Testis (tissue), 3 donors: ENCODE data around the gene CLEC10A. TPM values are rescaled to one million over a fixed set of nuclear protein-coding genes. Genes with fewer than 3 reads are reported as not detected.
"Not testable (repeated sequence)": the region's sequence is repeated elsewhere in the genome, so short reads cannot be mapped to it uniquely, and the experiment has no call there.

Experiments used
- DNase-seq: peaks from one replicate; pipeline ENCODE4 v3.0.0-alpha.2; 2019
- H3K27ac ChIP-seq, 2 donors: fragments of 200-600 bp; sonication (generic); one replicate each; pipeline ENCODE4 v1.5.1; 2019
- H3K27me3 ChIP-seq: fragments of 200-600 bp; sonication (generic); one replicate; pipeline ENCODE4 v1.5.1; 2019
- H3K36me3 ChIP-seq: fragments of 200-600 bp; sonication (generic); one replicate; pipeline ENCODE4 v1.5.1; 2017; ENCODE audit warnings: low read depth; ENCODE audit errors: missing control alignments
- H3K4me1 ChIP-seq: fragments of 200-600 bp; sonication (generic); one replicate; pipeline ENCODE4 v1.5.1; 2019
- H3K4me3 ChIP-seq, 2 donors: fragments of 200-600 bp; sonication (generic); one replicate each; pipeline ENCODE4 v1.5.1; 2017 to 2019
- H3K9me3 ChIP-seq: fragments of 200-600 bp; sonication (generic); one replicate; pipeline ENCODE4 v1.5.1; 2017
- CTCF ChIP-seq, 3 experiments: fragments of 450-650 bp in 2 of 3; fragments of 200-600 bp in 1 of 3; sonication (generic) in 1 of 3; IDR thresholded peaks; one replicate each; pipeline ENCODE4 v1.5.1; 2016 to 2019; ENCODE audit warnings: antibody characterized with exemption in 3 of 3, mild to moderate bottlenecking in 2 of 3, moderate library complexity in 1 of 3
- POLR2A ChIP-seq: fragments of 450-650 bp; IDR thresholded peaks from one replicate; pipeline ENCODE4 v1.6.1; 2017; ENCODE audit warnings: antibody characterized with exemption, mild to moderate bottlenecking, moderate library complexity
- WGBS, 2 donors: methylation state at CpG; one replicate each; pipeline ENCODE4 v1.1.5; 2018; 5-methylcytosine and 5-hydroxymethylcytosine counted together
- intact Hi-C: fragments of 100-400 bp; cut with DNase I; formaldehyde crosslinking; loops from one replicate; pipeline ENCODE4 v1.15.1; 2023; ENCODE audit warnings: low total_unique reads
- polyA plus RNA-seq: library from polyadenylated mRNA; stranded (reverse); fragments of 350-450 nt; fragmentation: Illumina TruSeq; extraction: RNeasy Lipid Tissue Mini Kit (QIAGEN cat#74804); gene quantifications from one replicate; pipeline ENCODE4 v1.2.3, GENCODE V29; 2014; ENCODE audit warnings: low read depth, low replicate concordance; ENCODE audit not compliant: insufficient read depth
- total RNA-seq, 2 donors: library from RNA; depleted of rRNA; stranded (reverse); fragments of >200 nt; gene quantifications; one replicate each; pipeline ENCODE4 v1.2.3, GENCODE V29; 2016

CLEC10A gene
- total and polyA plus RNA-seq, 3 donors from 2014 or later, result 3.5 to 11.7 (median 3.8) TPM

GRCh38 chr17:7094652-7095019 is 14.6 kb upstream of the CLEC10A start:
- intact Hi-C loops, result no loop called here
- H3K27ac ChIP-seq, result no peak overlapping the region
- TF ChIP-seq CTCF (IDR thresholded peaks at IDR 0.05) (no peak), POLR2A (no peak)
- peaks cover 6% of the 10 kb centered on the region for H3K4me1 ChIP-seq
- WGBS, 2 donors, result 81 to 87% methylated on average over 6 to 10 of the region's 10 CpGs
- no peaks in the 10 kb centered on the region for H3K9me3 ChIP-seq
- H3K36me3 ChIP-seq, result no peaks in the 10 kb centered on the region
- no peak for DNase-seq
- no peaks in the 10 kb centered on the region for H3K27me3 ChIP-seq
- H3K4me3 ChIP-seq, result no peak overlapping the region

GRCh38 chr17:7091311-7092005 is 11.4 kb upstream of the CLEC10A start:
- Histone ChIP-seq H3K4me3 (peak overlapping the region; percentile 15 to 26), H3K27ac (peak overlapping the region; percentile 39 to 52)
- H3K36me3 ChIP-seq, H3K4me1 ChIP-seq, H3K27me3 ChIP-seq, H3K9me3 ChIP-seq, intact Hi-C loops: not testable (repeated sequence)
- 28 to 31% methylated on average over 23 to 28 of the region's 28 CpGs for WGBS, 2 donors
- peak; percentile 69 for DNase-seq

GRCh38 chr17:7089570-7089969 is 9.5 kb upstream of the CLEC10A start:
- H3K4me3 ChIP-seq, H3K4me1 ChIP-seq, H3K27me3 ChIP-seq, H3K36me3 ChIP-seq, intact Hi-C loops, DNase-seq, H3K27ac ChIP-seq, H3K9me3 ChIP-seq: not testable (repeated sequence)
- WGBS, 2 donors, result 92 to 94% methylated on average over 6 of the region's 6 CpGs

DNA sequence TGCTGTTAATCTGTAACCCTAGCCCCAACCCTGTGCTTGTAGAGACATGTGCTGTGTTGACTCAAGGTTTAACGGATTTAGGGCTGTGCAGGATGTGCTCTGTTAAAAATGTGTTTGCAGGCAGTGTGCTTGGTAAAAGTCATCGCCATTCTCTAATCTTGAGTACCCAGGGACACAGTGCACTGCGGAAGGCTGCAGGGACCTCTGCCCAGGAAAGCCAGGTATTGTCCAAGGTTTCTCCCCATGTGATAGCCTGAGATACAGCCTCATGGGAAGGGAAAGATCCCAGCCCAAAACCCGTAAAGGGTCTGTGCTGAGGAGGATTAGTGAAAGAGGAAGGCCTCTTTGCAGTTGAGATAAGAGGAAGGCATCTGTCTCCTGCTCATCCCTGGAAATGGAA is 8.4 kb upstream of the CLEC10A start:
- H3K4me3 ChIP-seq, intact Hi-C loops, H3K27me3 ChIP-seq, H3K27ac ChIP-seq, H3K9me3 ChIP-seq, DNase-seq, H3K36me3 ChIP-seq, H3K4me1 ChIP-seq: not testable (repeated sequence)
- 31 to 49% methylated on average over 4 of the region's 4 CpGs for WGBS, 2 donors

GRCh38 chr17:7084088-7084487 is 4.0 kb upstream of the CLEC10A start:
- Histone ChIP-seq H3K9me3 (no peaks in the 10 kb centered on the region), H3K27ac (no peak overlapping the region), H3K36me3 (no peaks in the 10 kb centered on the region), H3K4me3 (no peak overlapping the region), H3K27me3 (no peaks in the 10 kb centered on the region), H3K4me1 (no peaks in the 10 kb centered on the region)
- no peak for DNase-seq
- WGBS, 2 donors, result 64 to 67% methylated on average over 7 of the region's 7 CpGs
- TF ChIP-seq CTCF (IDR thresholded peaks at IDR 0.05), result no peak
- TF ChIP-seq POLR2A, result no peak
- intact Hi-C loops, result no loop called here

DNA sequence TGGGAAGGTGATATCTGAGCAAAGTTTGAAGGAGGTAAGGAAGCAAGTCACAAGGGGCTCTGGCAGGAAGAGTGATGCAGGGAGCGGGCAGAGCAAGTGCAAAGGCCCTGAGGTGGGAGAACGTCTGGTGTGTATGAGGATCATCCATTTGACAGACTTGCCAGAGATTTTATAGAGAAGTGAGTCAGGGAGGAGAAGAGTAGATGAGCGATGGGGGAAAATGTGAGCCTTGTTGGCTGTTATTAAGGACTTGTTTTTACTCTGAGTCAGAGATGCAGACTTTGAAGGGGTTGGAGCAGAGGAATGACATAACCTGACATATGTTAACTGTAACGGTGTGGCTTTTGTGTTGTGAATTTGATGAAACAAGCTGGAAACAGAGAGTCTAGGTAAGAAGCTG is 3.5 kb upstream of the CLEC10A start:
- no peak for DNase-seq
- TF ChIP-seq POLR2A (no peak), CTCF (IDR thresholded peaks at IDR 0.05) (no peak)
- Histone ChIP-seq H3K9me3 (no peaks in the 10 kb centered on the region), H3K36me3 (no peaks in the 10 kb centered on the region), H3K27ac (no peak overlapping the region), H3K27me3 (no peaks in the 10 kb centered on the region), H3K4me1 (no peaks in the 10 kb centered on the region), H3K4me3 (no peak overlapping the region)
- intact Hi-C loops, result no loop called here
- 88 to 93% methylated on average over 4 of the region's 4 CpGs for WGBS, 2 donors
